Activated B cell treated with CpG ODN at 0.5 μM for 24 hours (primary cell): ENCODE results near the gene IBTK. TPM values are rescaled to one million over a fixed set of nuclear protein-coding genes. Genes with fewer than 3 reads are reported as not detected.
"Not testable (repeated sequence)": the region's sequence is repeated elsewhere in the genome, so short reads cannot be mapped to it uniquely, and the experiment has no call there.

Experiments
- ATAC-seq: fragments of 200-7000 bp; cut with Tn5 transposase; one replicate; pipeline ENCODE4 v1.10.0; 2021; ENCODE audit warnings: low read depth, mild to moderate bottlenecking, moderate library complexity
- CTCF ChIA-PET: fragments of 350-600 bp; sonication (Branson Sonifier 250); formaldehyde crosslinking; loops from one replicate; lab custom pipeline; 2021; ENCODE audit warnings: antibody characterized with exemption; lab: Charles Lee
- POLR2A ChIA-PET: fragments of 350-600 bp; sonication (Branson Sonifier 250); formaldehyde crosslinking; loops from one replicate; lab custom pipeline; 2021; ENCODE audit warnings: antibody characterized with exemption; lab: Charles Lee
- DNase-seq: peaks from one replicate; pipeline ENCODE4 v3.0.0; 2022
- H3K27ac Mint-ChIP-seq: one replicate; pipeline ENCODE4 v1.8.0; 2020; ENCODE audit warnings: mixed read lengths
- H3K27me3 Mint-ChIP-seq: one replicate; pipeline ENCODE4 v1.8.0; 2021; ENCODE audit warnings: mixed read lengths
- H3K36me3 Mint-ChIP-seq: one replicate; pipeline ENCODE4 v1.8.0; 2021; ENCODE audit warnings: low read depth, mixed read lengths
- H3K4me1 Mint-ChIP-seq: one replicate; pipeline ENCODE4 v1.8.0; 2021; ENCODE audit warnings: mixed read lengths
- H3K4me3 Mint-ChIP-seq: one replicate; pipeline ENCODE4 v1.8.0; 2020; ENCODE audit warnings: mild to moderate bottlenecking, mixed read lengths
- H3K9me3 Mint-ChIP-seq: one replicate; pipeline ENCODE4 v1.8.0; 2020; ENCODE audit warnings: mixed read lengths
- CTCF ChIP-seq: fragments of 200-600 bp; IDR thresholded peaks from one replicate; pipeline ENCODE4 v1.8.0; 2022; ENCODE audit warnings: antibody characterized with exemption, mild to moderate bottlenecking
- intact Hi-C: fragments of 100-400 bp; cut with micrococcal nuclease; formaldehyde crosslinking; loops from one replicate; pipeline ENCODE4 v1.15.1; 2024
- total RNA-seq: library from RNA; stranded (reverse); gene quantifications from 2 replicates; pipeline ENCODE4 v1.2.3, GENCODE V29; 2022

Gene IBTK
- total RNA-seq, 1 donor from 2014 or later = 30.1 TPM

- intact Hi-C loops = no loop called here
- no peak for DNase-seq
- peaks cover 3% of the 10 kb centered on the region for H3K27me3 Mint-ChIP-seq
- H3K4me3 Mint-ChIP-seq = no peak overlapping the region
- no peak overlapping the region for H3K27ac Mint-ChIP-seq
- no peak for ATAC-seq
- no peaks in the 10 kb centered on the region for H3K9me3 Mint-ChIP-seq
- TF ChIP-seq CTCF = no peak
- ChIA-PET POLR2A (no interaction called here), CTCF (no interaction called here)
- no peaks in the 10 kb centered on the region for H3K36me3 Mint-ChIP-seq
- no peaks in the 10 kb centered on the region for H3K4me1 Mint-ChIP-seq
Measured at GRCh38 chr6:82263916-82264315, 16.4 kb upstream of the IBTK start.

- H3K4me3 Mint-ChIP-seq = no peak overlapping the region
- POLR2A ChIA-PET = no interaction called here
- CTCF ChIA-PET = interaction anchor here (0.6 to 2.0 kb wide), 2 partner anchors 10 to 1253 kb away, joined by 3 to 16 read pairs; no protein-coding TSS in a partner anchor
- H3K4me1 Mint-ChIP-seq = no peaks in the 10 kb centered on the region
- no peak overlapping the region for H3K27ac Mint-ChIP-seq
- no peak for DNase-seq
- intact Hi-C loops = no loop called here
- H3K36me3 Mint-ChIP-seq = no peaks in the 10 kb centered on the region
- no peak for ATAC-seq
- no peak for TF ChIP-seq CTCF
- H3K27me3 Mint-ChIP-seq = peaks cover 3% of the 10 kb centered on the region
- no peaks in the 10 kb centered on the region for H3K9me3 Mint-ChIP-seq
Measured at GRCh38 chr6:82260997-82261732, 13.6 kb upstream of the IBTK start.

GRCh38 chr6:82259389-82259788 lies 11.8 kb upstream of the IBTK start:
- intact Hi-C loops = no loop called here
- no peaks in the 10 kb centered on the region for H3K36me3 Mint-ChIP-seq
- no peaks in the 10 kb centered on the region for H3K4me1 Mint-ChIP-seq
- CTCF ChIA-PET = interaction anchor here (1.6 kb wide), 1 partner anchor 12 kb away, joined by 10 read pairs; no protein-coding TSS in a partner anchor
- POLR2A ChIA-PET = no interaction called here
- H3K9me3 Mint-ChIP-seq = no peaks in the 10 kb centered on the region
- no peak for DNase-seq
- H3K4me3 Mint-ChIP-seq = no peak overlapping the region
- TF ChIP-seq CTCF = no peak
- no peak for ATAC-seq
- H3K27me3 Mint-ChIP-seq = peaks cover 3% of the 10 kb centered on the region
- H3K27ac Mint-ChIP-seq = no peak overlapping the region

DNA sequence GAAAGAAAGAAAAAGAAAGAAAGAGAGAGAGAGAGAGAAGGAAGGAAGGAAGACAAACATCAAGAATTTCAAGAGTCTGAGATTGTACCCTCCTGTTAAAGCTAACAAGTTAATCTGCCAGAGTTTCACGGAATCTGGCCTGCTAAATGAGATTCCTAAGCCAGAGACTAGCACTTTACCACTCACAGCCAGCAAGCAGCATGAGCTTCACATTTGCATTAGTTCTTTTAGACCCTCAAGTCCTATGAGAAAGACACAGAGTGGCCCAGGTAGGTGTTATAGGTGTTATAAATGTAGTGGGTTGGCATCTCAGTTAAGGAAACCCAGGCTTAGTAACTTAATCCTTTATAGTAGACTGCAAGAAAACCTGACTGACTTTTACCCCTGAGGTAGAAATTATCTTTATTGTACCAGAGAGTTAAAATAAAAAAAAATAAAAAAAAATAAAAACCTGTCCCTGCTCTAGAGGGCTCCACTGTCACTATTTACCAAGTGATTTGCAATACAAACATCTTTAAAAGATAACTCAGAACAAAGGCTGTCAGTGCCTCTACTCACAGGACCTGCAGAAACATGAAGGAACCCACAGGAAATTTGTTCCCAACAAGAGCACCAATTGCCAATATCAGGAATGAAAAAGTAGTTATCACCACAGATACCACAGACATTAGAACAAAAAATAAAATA lies 9.7 kb upstream of the IBTK start:
- DNase-seq (no peak), ATAC-seq (no peak)
- H3K4me1 Mint-ChIP-seq = no peaks in the 10 kb centered on the region
- no peak overlapping the region for H3K4me3 Mint-ChIP-seq
- no peak overlapping the region for H3K27ac Mint-ChIP-seq
- no peak for TF ChIP-seq CTCF
- H3K9me3 Mint-ChIP-seq = no peaks in the 10 kb centered on the region
- no peaks in the 10 kb centered on the region for H3K27me3 Mint-ChIP-seq
- ChIA-PET POLR2A (no interaction called here), CTCF (no interaction called here)
- intact Hi-C loops = no loop called here
- no peaks in the 10 kb centered on the region for H3K36me3 Mint-ChIP-seq

DNA sequence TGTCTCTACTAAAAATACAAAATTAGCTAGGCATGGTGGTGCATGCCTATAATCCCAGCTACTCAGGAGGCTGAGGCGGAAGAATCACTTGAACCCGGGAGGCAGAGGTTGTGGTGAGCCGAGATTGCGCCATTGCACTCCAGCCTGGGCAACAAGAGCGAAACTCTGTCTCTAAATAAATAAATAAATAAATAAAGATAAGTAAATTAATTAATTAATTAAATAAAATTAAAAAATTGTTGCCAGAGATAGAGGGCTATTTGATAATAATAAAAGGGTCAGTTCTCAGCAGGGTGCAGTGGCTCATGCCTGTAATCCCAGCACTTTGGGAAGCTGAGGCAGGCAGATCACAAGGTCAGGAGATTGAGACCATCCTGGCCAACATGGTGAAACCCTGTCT lies 7.2 kb upstream of the IBTK start:
- H3K36me3 Mint-ChIP-seq, ATAC-seq, intact Hi-C loops, H3K9me3 Mint-ChIP-seq, DNase-seq, H3K4me3 Mint-ChIP-seq, H3K27me3 Mint-ChIP-seq, H3K4me1 Mint-ChIP-seq, POLR2A ChIA-PET, H3K27ac Mint-ChIP-seq: not testable (repeated sequence)
- CTCF ChIA-PET = interaction anchor here (1.5 kb wide), 1 partner anchor 803 kb away, joined by 4 read pairs; no protein-coding TSS in a partner anchor
